Progenitor cell of endocrine pancreas (in vitro differentiated cells): ENCODE data around the gene TBL1X. TPM values are rescaled to one million over a fixed set of nuclear protein-coding genes. Genes with fewer than 3 reads are reported as not detected.

Source experiments
- DNase-seq: peaks from one replicate; pipeline ENCODE4 v3.0.0; 2021; ENCODE audit warnings: low spot score; ENCODE audit not compliant: unreplicated experiment
- H3K27ac Mint-ChIP-seq: 2 replicates; pipeline ENCODE4 v1.8.0; 2021; ENCODE audit warnings: mild to moderate bottlenecking, moderate library complexity, mixed read lengths
- H3K27me3 Mint-ChIP-seq: 2 replicates; pipeline ENCODE4 v1.8.0; 2021; ENCODE audit warnings: mixed read lengths
- H3K36me3 Mint-ChIP-seq: 2 replicates; pipeline ENCODE4 v1.8.0; 2022; ENCODE audit warnings: mixed read lengths; ENCODE audit not compliant: insufficient read depth
- H3K4me1 Mint-ChIP-seq: 2 replicates; pipeline ENCODE4 v1.8.0; 2021; ENCODE audit warnings: low read depth, mixed read lengths
- H3K4me3 Mint-ChIP-seq: 2 replicates; pipeline ENCODE4 v1.8.0; 2021; ENCODE audit warnings: low read depth, mild to moderate bottlenecking, moderate library complexity, mixed read lengths
- H3K9me3 Mint-ChIP-seq: 2 replicates; pipeline ENCODE4 v1.8.0; 2021; ENCODE audit warnings: low read depth, mixed read lengths
- CTCF ChIP-seq: fragments of 200-600 bp; sonication (generic); IDR thresholded peaks from one replicate; pipeline ENCODE4 v1.5.0; 2021; ENCODE audit warnings: antibody characterized with exemption, mild to moderate bottlenecking; ENCODE audit not compliant: unreplicated experiment
- total RNA-seq: library from RNA; stranded (reverse); gene quantifications from 2 replicates; pipeline ENCODE4 v1.2.1, GENCODE V29; 2021

The TBL1X gene
- total RNA-seq, 1 donor from 2014 or later: 42.7 TPM

- no peak overlapping the region for H3K27ac Mint-ChIP-seq
- H3K9me3 Mint-ChIP-seq: peaks cover 23% of the 10 kb centered on the region
- DNase-seq: no peak
- no peak for TF ChIP-seq CTCF
- no peak overlapping the region for H3K4me3 Mint-ChIP-seq
- H3K4me1 Mint-ChIP-seq: peaks cover 12% of the 10 kb centered on the region
- H3K36me3 Mint-ChIP-seq: peaks cover 21% of the 10 kb centered on the region
- H3K27me3 Mint-ChIP-seq: no peaks in the 10 kb centered on the region
Observed at GRCh38 chrX:9476810-9477575, 12.1 kb downstream of the TBL1X start.

- H3K4me1 Mint-ChIP-seq: peaks cover 6% of the 10 kb centered on the region
- no peaks in the 10 kb centered on the region for H3K27me3 Mint-ChIP-seq
- H3K36me3 Mint-ChIP-seq: peaks cover 27% of the 10 kb centered on the region
- DNase-seq: no peak
- no peak for TF ChIP-seq CTCF
- H3K9me3 Mint-ChIP-seq: peaks cover 21% of the 10 kb centered on the region
- H3K4me3 Mint-ChIP-seq: no peak overlapping the region
- H3K27ac Mint-ChIP-seq: no peak overlapping the region
Observed at GRCh38 chrX:9482408-9482807, 17.6 kb downstream of the TBL1X start.

- no peak for TF ChIP-seq CTCF
- Mint-ChIP-seq H3K4me3 (no peak overlapping the region), H3K27me3 (no peaks in the 10 kb centered on the region), H3K4me1 (peaks cover 4% of the 10 kb centered on the region), H3K27ac (no peak overlapping the region), H3K36me3 (peaks cover 26% of the 10 kb centered on the region), H3K9me3 (peaks cover 25% of the 10 kb centered on the region)
- DNase-seq: no peak
Observed at GRCh38 chrX:9482837-9483236, 18.0 kb downstream of the TBL1X start.

- peaks cover 25% of the 10 kb centered on the region for H3K9me3 Mint-ChIP-seq
- H3K36me3 Mint-ChIP-seq: peaks cover 26% of the 10 kb centered on the region
- no peak overlapping the region for H3K27ac Mint-ChIP-seq
- TF ChIP-seq CTCF: no peak
- DNase-seq: no peak
- H3K27me3 Mint-ChIP-seq: no peaks in the 10 kb centered on the region
- no peak overlapping the region for H3K4me3 Mint-ChIP-seq
- H3K4me1 Mint-ChIP-seq: peaks cover 4% of the 10 kb centered on the region
Observed at GRCh38 chrX:9483376-9483775, 18.5 kb downstream of the TBL1X start.

- Mint-ChIP-seq H3K36me3 (peaks cover 15% of the 10 kb centered on the region), H3K9me3 (peaks cover 18% of the 10 kb centered on the region), H3K4me3 (no peak overlapping the region), H3K27me3 (no peaks in the 10 kb centered on the region), H3K4me1 (peaks cover 4% of the 10 kb centered on the region), H3K27ac (no peak overlapping the region)
- no peak for TF ChIP-seq CTCF
- no peak for DNase-seq
Observed at GRCh38 chrX:9486786-9487387, 22.0 kb downstream of the TBL1X start.
